ENCODE results near the gene PACS2. TPM values are rescaled to one million over a fixed set of nuclear protein-coding genes. Genes with fewer than 3 reads are reported as not detected.
"Not testable (repeated sequence)": the region's sequence is repeated elsewhere in the genome, so short reads cannot be mapped to it uniquely, and the experiment has no call there.

PACS2 gene
- total and polyA plus RNA-seq, 3 donors from 2014 or later = 99.2 to 174 (median 167) TPM

- H3K27ac ChIP-seq = peak overlapping the region in 1 of 2 donors; percentile 55
- H3K36me3 ChIP-seq (ENCODE audit: low read depth, missing control alignments) = no peaks in the 10 kb centered on the region
- intact Hi-C loops (cut with DNase I; ENCODE audit: low total_unique reads) = no loop called here
- no peaks in the 10 kb centered on the region for H3K9me3 ChIP-seq
- WGBS, 2 donors = 80 to 94% methylated on average over 2 to 17 of the region's 17 CpGs
- no peaks in the 10 kb centered on the region for H3K27me3 ChIP-seq
- peaks cover 33% of the 10 kb centered on the region for H3K4me1 ChIP-seq
- H3K4me3 ChIP-seq = no peak overlapping the region
- TF ChIP-seq POLR2A (IDR thresholded peaks at IDR 0.05) = no peak
- no peak for TF ChIP-seq CTCF (IDR thresholded peaks at IDR 0.05)
- no peak for DNase-seq
These were observed 20.1 kb downstream of the PACS2 start for GRCh38 chr14:105334383-105335230.

- H3K4me3 ChIP-seq; H3K36me3 ChIP-seq (ENCODE audit: low read depth, missing control alignments); DNase-seq; intact Hi-C loops (cut with DNase I; ENCODE audit: low total_unique reads); H3K27me3 ChIP-seq; H3K9me3 ChIP-seq: not testable (repeated sequence)
- peak overlapping the region; percentile 43 to 55 for H3K27ac ChIP-seq
- H3K4me1 ChIP-seq = peaks cover 31% of the 10 kb centered on the region
- 93 to 100% methylated on average over 6 to 12 of the region's 22 CpGs for WGBS, 2 donors
These were observed 20.6 kb downstream of the PACS2 start for GRCh38 chr14:105335231-105335542.

- H3K9me3 ChIP-seq = no peaks in the 10 kb centered on the region
- no peak for TF ChIP-seq POLR2A (IDR thresholded peaks at IDR 0.05)
- H3K27ac ChIP-seq = peak overlapping the region; percentile 43 to 55
- no peaks in the 10 kb centered on the region for H3K36me3 ChIP-seq (ENCODE audit: low read depth, missing control alignments)
- no peak overlapping the region for H3K4me3 ChIP-seq
- 40 to 71% methylated on average over 17 to 33 of the region's 33 CpGs for WGBS, 2 donors
- no peaks in the 10 kb centered on the region for H3K27me3 ChIP-seq
- peak; percentile 83 for DNase-seq
- intact Hi-C loops (cut with DNase I; ENCODE audit: low total_unique reads) = no loop called here
- peaks cover 31% of the 10 kb centered on the region for H3K4me1 ChIP-seq
These were observed 21.4 kb downstream of the PACS2 start for GRCh38 chr14:105335735-105336476.

GRCh38 chr14:105336477-105337287 is 22.1 kb downstream of the PACS2 start:
- H3K27me3 ChIP-seq = no peaks in the 10 kb centered on the region
- 68 to 83% methylated on average over 26 of the region's 26 CpGs for WGBS, 2 donors
- H3K36me3 ChIP-seq (ENCODE audit: low read depth, missing control alignments) = no peaks in the 10 kb centered on the region
- H3K27ac ChIP-seq = peak overlapping the region in 1 of 2 donors; percentile 43
- peaks cover 31% of the 10 kb centered on the region for H3K4me1 ChIP-seq
- DNase-seq = no peak
- no peaks in the 10 kb centered on the region for H3K9me3 ChIP-seq
- no peak overlapping the region for H3K4me3 ChIP-seq
- intact Hi-C loops (cut with DNase I; ENCODE audit: low total_unique reads) = no loop called here
- no peak for TF ChIP-seq POLR2A (IDR thresholded peaks at IDR 0.05)
- no peak for TF ChIP-seq CTCF (IDR thresholded peaks at IDR 0.05)

- DNase-seq = no peak
- TF ChIP-seq POLR2A (IDR thresholded peaks at IDR 0.05) (no peak), CTCF (IDR thresholded peaks at IDR 0.05) (no peak)
- no peak overlapping the region for H3K4me3 ChIP-seq
- H3K27ac ChIP-seq = no peak overlapping the region
- H3K27me3 ChIP-seq = no peaks in the 10 kb centered on the region
- H3K4me1 ChIP-seq = peaks cover 31% of the 10 kb centered on the region
- intact Hi-C loops (cut with DNase I; ENCODE audit: low total_unique reads) = no loop called here
- no peaks in the 10 kb centered on the region for H3K36me3 ChIP-seq (ENCODE audit: low read depth, missing control alignments)
- 84 to 92% methylated on average over 6 of the region's 6 CpGs for WGBS, 2 donors
- no peaks in the 10 kb centered on the region for H3K9me3 ChIP-seq
These were observed 22.9 kb downstream of the PACS2 start for GRCh38 chr14:105337433-105337832.

Measured in testis (tissue), 3 donors.